Left lobe of liver (tissue), 2 donors: ENCODE data around the gene HUS1B. TPM values are rescaled to one million over a fixed set of nuclear protein-coding genes. Genes with fewer than 3 reads are reported as not detected.
"Not testable (repeated sequence)": the region's sequence is repeated elsewhere in the genome, so short reads cannot be mapped to it uniquely, and the experiment has no call there.

Experiments
- ATAC-seq: fragments of 200-7000 bp; cut with Tn5 transposase; one replicate; pipeline ENCODE4 v1.9.1; 2020; ENCODE audit warnings: mild to moderate bottlenecking, moderate library complexity
- DNase-seq: peaks from one replicate; pipeline ENCODE4 v3.0.0-alpha.2; 2020; ENCODE audit warnings: low spot score
- total RNA-seq: library from RNA; stranded (reverse); gene quantifications from one replicate; pipeline ENCODE4 v1.2.1, GENCODE V29; 2021
- donor health status: DM: no; HTN: no; CAD: no; lungs with moderate emphysema.
- donor health status: DM: no; HTN: yes; CAD: no.

The HUS1B gene
- total RNA-seq = 0.23 TPM

GRCh38 chr6:656460-657252 is at the start of gene HUS1B:
Gene HUS1B, minus strand, starts transcription at chr6:657100. Its CDS starts 156 bp downstream, at chr6:656944.
- ATAC-seq = no peak
- no peak for DNase-seq

- DNase-seq (no peak), ATAC-seq (no peak)
These were observed 49.2 kb upstream of the HUS1B start for GRCh38 chr6:706146-706545.

GRCh38 chr6:705047-705446 is 48.1 kb upstream of the HUS1B start:
- DNase-seq (no peak), ATAC-seq (peak; percentile 79)

GRCh38 chr6:704046-704445 is 47.1 kb upstream of the HUS1B start:
- ATAC-seq (no peak), DNase-seq (no peak)

GRCh38 chr6:703552-703951 is 46.7 kb upstream of the HUS1B start:
- ATAC-seq (no peak), DNase-seq (no peak)

GRCh38 chr6:701700-702479 is 45.0 kb upstream of the HUS1B start:
- ATAC-seq = no peak

GRCh38 chr6:701215-701614 is 44.3 kb upstream of the HUS1B start:
- DNase-seq = no peak
- ATAC-seq = no peak

More at GRCh38 chr6:701700-702479, 45.0 kb upstream of the HUS1B start:
- DNase-seq = no peak

GRCh38 chr6:700490-700889 is 43.6 kb upstream of the HUS1B start:
- DNase-seq = no peak
- no peak for ATAC-seq

GRCh38 chr6:699319-699718 is 42.4 kb upstream of the HUS1B start:
- DNase-seq (no peak), ATAC-seq (no peak)

- not testable (repeated sequence) for ATAC-seq, DNase-seq
These were observed 37.7 kb upstream of the HUS1B start for GRCh38 chr6:694431-695126.

- no peak for DNase-seq
- ATAC-seq = no peak
These were observed 36.8 kb upstream of the HUS1B start for GRCh38 chr6:693723-694009.

GRCh38 chr6:692858-693722 is 36.2 kb upstream of the HUS1B start, which contains the start of gene EXOC2:
Gene EXOC2, minus strand, starts transcription at chr6:693139. Its CDS starts 55,321 bp downstream, at chr6:637818.
- DNase-seq (peak; percentile 87), ATAC-seq (peak; percentile 97)

- DNase-seq = peak; percentile 71
- ATAC-seq = peak; percentile 84
These were observed 35.5 kb upstream of the HUS1B start for GRCh38 chr6:692356-692851.

- DNase-seq (no peak), ATAC-seq (no peak)
These were observed 32.3 kb upstream of the HUS1B start for GRCh38 chr6:689223-689622.

- ATAC-seq = peak; percentile 81
- no peak for DNase-seq
These were observed 29.6 kb upstream of the HUS1B start for GRCh38 chr6:686497-686896.

- no peak for DNase-seq
- no peak for ATAC-seq
These were observed 28.1 kb upstream of the HUS1B start for GRCh38 chr6:684831-685636.

GRCh38 chr6:683742-684440 is 27.0 kb upstream of the HUS1B start:
- DNase-seq = no peak
- ATAC-seq = no peak

- ATAC-seq = no peak
These were observed 23.9 kb upstream of the HUS1B start for GRCh38 chr6:680666-681340.

More at GRCh38 chr6:680666-681340, 23.9 kb upstream of the HUS1B start:
- DNase-seq = no peak
